HepG2 (cell line): Measurements from ENCODE around the gene AP2B1. TPM values are rescaled to one million over a fixed set of nuclear protein-coding genes. Genes with fewer than 3 reads are reported as not detected.

Experiments used
- HCFC1 ChIP-seq: fragments of 150-350 bp; IDR thresholded peaks from 2 replicates; pipeline ENCODE4 v1.6.1; 2014; ENCODE audit warnings: low read depth, low read length
- HNF4A ChIP-seq: sonication (generic); formaldehyde crosslinking; IDR thresholded peaks from 2 replicates; pipeline ENCODE4 v1.4.0; 2020; ENCODE audit warnings: missing genetic modification reagents
- KLF16 ChIP-seq, 2 experiments: sonication (generic) in 1 of 2; formaldehyde crosslinking in 1 of 2; IDR thresholded peaks; 2 replicates each; pipeline versions ENCODE4 v1.6.1 to v1.8.0; 2016 to 2023; ENCODE audit warnings: missing genetic modification reagents in 2 of 2, missing compliant biosample characterization in 1 of 2
- PRDM10 ChIP-seq: sonication (generic); formaldehyde crosslinking; IDR thresholded peaks from 2 replicates; pipeline ENCODE4 v1.4.0; 2020; ENCODE audit warnings: low read depth, missing genetic modification reagents
- PRPF4 ChIP-seq: fragments of 200-400 bp; formaldehyde crosslinking; IDR thresholded peaks from 2 replicates; pipeline ENCODE4 v1.6.1; 2016; ENCODE audit warnings: low read length, low read depth; ENCODE audit not compliant: poor library complexity, severe bottlenecking
- RFX5 ChIP-seq: IDR thresholded peaks from 2 replicates; pipeline ENCODE4 v1.6.1; 2011; ENCODE audit warnings: low read depth, low read length, improper control_type of control experiment
- SMYD3 ChIP-seq: sonication (generic); formaldehyde crosslinking; IDR thresholded peaks from 2 replicates; pipeline ENCODE4 v1.8.1; 2023; ENCODE audit warnings: mild to moderate bottlenecking, missing genetic modification reagents
- SOX6 ChIP-seq, 2 experiments: fragments of 450-650 bp in 1 of 2; sonication (generic) in 1 of 2; formaldehyde crosslinking in 1 of 2; IDR thresholded peaks; 2 replicates each; pipeline versions ENCODE4 v1.4.0 to v1.6.1; 2017 to 2020; ENCODE audit warnings: antibody characterized with exemption in 1 of 2, mild to moderate bottlenecking in 1 of 2, missing genetic modification reagents in 1 of 2
- THAP7 ChIP-seq: sonication (generic); formaldehyde crosslinking; IDR thresholded peaks from 2 replicates; pipeline ENCODE4 v1.8.1; 2023; ENCODE audit warnings: mild to moderate bottlenecking, missing genetic modification reagents
- TOPORS ChIP-seq: sonication (generic); formaldehyde crosslinking; IDR thresholded peaks from 2 replicates; pipeline ENCODE4 v1.8.0; 2023; ENCODE audit warnings: mild to moderate bottlenecking, missing genetic modification reagents
- ZNF232 ChIP-seq: sonication (generic); formaldehyde crosslinking; IDR thresholded peaks from 2 replicates; pipeline ENCODE4 v1.4.0; 2020; ENCODE audit warnings: missing genetic modification reagents, borderline replicate concordance
- ZNF431 ChIP-seq: sonication (generic); formaldehyde crosslinking; IDR thresholded peaks from 2 replicates; pipeline ENCODE4 v1.9.0; 2022; ENCODE audit warnings: missing genetic modification reagents, low read depth, mild to moderate bottlenecking, borderline replicate concordance
- ZNF781 ChIP-seq: sonication (generic); formaldehyde crosslinking; IDR thresholded peaks from 2 replicates; pipeline ENCODE4 v1.5.1; 2020; ENCODE audit warnings: borderline replicate concordance, mild to moderate bottlenecking, missing genetic modification reagents; ENCODE audit errors: not compliant biosample characterization
- ZSCAN20 ChIP-seq: sonication (generic); formaldehyde crosslinking; IDR thresholded peaks from 2 replicates; pipeline ENCODE4 v1.4.0; 2020; ENCODE audit warnings: missing genetic modification reagents, mild to moderate bottlenecking, borderline replicate concordance
- ZUFSP ChIP-seq: sonication (generic); formaldehyde crosslinking; IDR thresholded peaks from 2 replicates; pipeline ENCODE4 v1.9.0; 2021; ENCODE audit warnings: missing genetic modification reagents, mild to moderate bottlenecking, borderline replicate concordance
- polyA plus RNA-seq, 8 experiments: library from polyadenylated mRNA; depleted of rRNA in 3 of 8; stranded (reverse) in 7 of 8; unstranded in 1 of 8; fragments of >200 nt; fragmentation: Illumina TruSeq in 4 of 8; extraction: Trizol in 4 of 8; gene quantifications; 2 replicates each; pipeline versions ENCODE4 v1.2.1 to v1.2.3, GENCODE V29; 2011 to 2016; ENCODE audit warnings: low read depth in 4 of 8, missing spikeins in 1 of 8, mixed read lengths in 1 of 8; ENCODE audit not compliant: insufficient read depth in 1 of 8
- total RNA-seq, 5 experiments: library from RNA; depleted of rRNA; stranded (reverse); fragments of >200 nt; fragmentation: Illumina TruSeq; extraction: Trizol; gene quantifications; 2 replicates each; pipeline ENCODE4 v1.2.3, GENCODE V29; 2016; ENCODE audit warnings: low read depth in 1 of 5
- TF ChIP-seq, protein P1 (sequence below): sonication (generic); formaldehyde crosslinking; IDR thresholded peaks from 2 replicates; pipeline ENCODE4 v1.4.0; 2020; ENCODE audit warnings: missing genetic modification reagents, borderline replicate concordance

The AP2B1 gene
- total and polyA plus RNA-seq, 2 of the 13 experiments (the other 11 are each of a cell fraction or from before 2014, with no cell fraction given): 23.8 to 71.3 TPM

GRCh38 chr17:35578197-35578928 is 8.8 kb upstream of the AP2B1 start, which contains the start of gene PEX12 (continued):
- TF ChIP-seq ZSCAN20 (CRISPR knock-in tag) (peak; percentile 76; the same call in 1 of the 2 replicates), PRPF4 (no peak), TOPORS (CRISPR knock-in tag) (no peak), SOX6 (IDR thresholded peaks at IDR 0.05) (no peak), SOX6 (CRISPR knock-in tag; IDR thresholded peaks at IDR 0.05) (peak; percentile 30), ZNF781 (CRISPR knock-in tag) (peak; percentile 90), ZUFSP (no peak), SMYD3 (CRISPR knock-in tag) (0 out of 2 replicates have a peak, but pooled peaks have one; percentile 13), HNF4A (peak; percentile 49), ZNF232 (0 out of 2 replicates have a peak, but pooled peaks have one; percentile 24), HCFC1 (peak; percentile 73), RFX5 (no peak), KLF16 (CRISPR knock-in tag; IDR thresholded peaks at IDR 0.05) (peak in 1 of 2 experiments; percentile 64; a peak in 1 of 4 replicates), THAP7 (CRISPR knock-in tag) (peak; percentile 97), ZNF431 (CRISPR knock-in tag) (no peak; the same call in 1 of the 2 replicates), PRDM10 (CRISPR knock-in tag) (peak; percentile 28; the same call in 1 of the 2 replicates)
- TF ChIP-seq, protein P1, sequence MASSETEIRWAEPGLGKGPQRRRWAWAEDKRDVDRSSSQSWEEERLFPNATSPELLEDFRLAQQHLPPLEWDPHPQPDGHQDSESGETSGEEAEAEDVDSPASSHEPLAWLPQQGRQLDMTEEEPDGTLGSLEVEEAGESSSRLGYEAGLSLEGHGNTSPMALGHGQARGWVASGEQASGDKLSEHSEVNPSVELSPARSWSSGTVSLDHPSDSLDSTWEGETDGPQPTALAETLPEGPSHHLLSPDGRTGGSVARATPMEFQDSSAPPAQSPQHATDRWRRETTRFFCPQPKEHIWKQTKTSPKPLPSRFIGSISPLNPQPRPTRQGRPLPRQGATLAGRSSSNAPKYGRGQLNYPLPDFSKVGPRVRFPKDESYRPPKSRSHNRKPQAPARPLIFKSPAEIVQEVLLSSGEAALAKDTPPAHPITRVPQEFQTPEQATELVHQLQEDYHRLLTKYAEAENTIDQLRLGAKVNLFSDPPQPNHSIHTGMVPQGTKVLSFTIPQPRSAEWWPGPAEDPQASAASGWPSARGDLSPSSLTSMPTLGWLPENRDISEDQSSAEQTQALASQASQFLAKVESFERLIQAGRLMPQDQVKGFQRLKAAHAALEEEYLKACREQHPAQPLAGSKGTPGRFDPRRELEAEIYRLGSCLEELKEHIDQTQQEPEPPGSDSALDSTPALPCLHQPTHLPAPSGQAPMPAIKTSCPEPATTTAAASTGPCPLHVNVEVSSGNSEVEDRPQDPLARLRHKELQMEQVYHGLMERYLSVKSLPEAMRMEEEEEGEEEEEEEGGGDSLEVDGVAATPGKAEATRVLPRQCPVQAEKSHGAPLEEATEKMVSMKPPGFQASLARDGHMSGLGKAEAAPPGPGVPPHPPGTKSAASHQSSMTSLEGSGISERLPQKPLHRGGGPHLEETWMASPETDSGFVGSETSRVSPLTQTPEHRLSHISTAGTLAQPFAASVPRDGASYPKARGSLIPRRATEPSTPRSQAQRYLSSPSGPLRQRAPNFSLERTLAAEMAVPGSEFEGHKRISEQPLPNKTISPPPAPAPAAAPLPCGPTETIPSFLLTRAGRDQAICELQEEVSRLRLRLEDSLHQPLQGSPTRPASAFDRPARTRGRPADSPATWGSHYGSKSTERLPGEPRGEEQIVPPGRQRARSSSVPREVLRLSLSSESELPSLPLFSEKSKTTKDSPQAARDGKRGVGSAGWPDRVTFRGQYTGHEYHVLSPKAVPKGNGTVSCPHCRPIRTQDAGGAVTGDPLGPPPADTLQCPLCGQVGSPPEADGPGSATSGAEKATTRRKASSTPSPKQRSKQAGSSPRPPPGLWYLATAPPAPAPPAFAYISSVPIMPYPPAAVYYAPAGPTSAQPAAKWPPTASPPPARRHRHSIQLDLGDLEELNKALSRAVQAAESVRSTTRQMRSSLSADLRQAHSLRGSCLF (CRISPR knock-in tag): no peak
